ENCODE measurements around the gene SLC35F5. TPM values are rescaled to one million over a fixed set of nuclear protein-coding genes. Genes with fewer than 3 reads are reported as not detected.

The SLC35F5 gene
- polyA plus RNA-seq, 1 donor (not counting 4 experiments of a cell fraction or from before 2014, with no cell fraction given): 86.5 TPM

DNA sequence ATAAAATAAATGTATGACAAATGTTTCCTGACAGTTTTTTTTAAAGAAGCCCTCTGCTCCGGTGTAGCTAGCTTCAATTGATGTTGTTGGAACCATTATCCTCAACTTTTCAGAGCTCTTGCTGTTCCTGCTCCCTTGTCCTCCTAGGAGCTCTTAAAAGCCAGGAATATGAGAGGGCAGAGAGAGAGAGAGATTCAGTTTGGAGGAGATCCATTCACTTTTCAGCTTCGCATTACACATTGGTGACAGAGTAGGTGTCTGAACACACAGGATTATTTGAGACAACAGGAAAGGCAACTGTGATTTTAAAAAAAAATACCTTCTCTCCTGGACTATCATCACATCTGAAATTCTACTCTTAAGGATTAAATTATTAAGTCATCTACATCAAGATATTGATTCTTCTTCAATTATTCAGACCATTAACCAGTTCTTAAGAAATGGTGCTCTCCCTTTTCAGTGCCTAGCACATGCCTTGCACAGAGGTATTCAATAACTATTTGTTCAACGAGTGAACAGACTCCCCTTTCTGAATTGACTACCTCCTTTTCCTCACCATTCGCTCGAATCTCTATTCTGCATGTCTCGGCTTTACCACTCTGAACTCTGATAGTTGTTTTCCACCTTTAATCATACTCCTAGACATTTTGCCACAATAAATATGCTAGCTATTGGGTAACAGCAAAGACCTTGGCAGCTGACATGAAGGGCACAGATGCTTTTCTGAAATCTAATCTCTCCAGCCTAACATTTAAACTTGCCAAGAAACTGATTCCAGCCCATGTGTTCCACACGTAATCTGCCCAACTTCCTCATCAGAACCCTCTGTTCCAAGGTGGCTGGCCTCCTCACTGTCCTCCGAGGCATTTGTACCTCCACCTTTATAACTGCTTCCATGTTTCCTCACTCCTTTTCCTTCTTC, 28.6 kb upstream of the SLC35F5 start:
- Histone ChIP-seq H3K9me1 (ENCODE audit: control insufficient read depth, extremely low read depth, insufficient read depth, low read length) (no peaks in the 10 kb centered on the region), H2AFZ (ENCODE audit: control insufficient read depth, low read length) (no peak overlapping the region), H3K9me3 (ENCODE audit: control insufficient read depth, low read depth, low read length) (no peaks in the 10 kb centered on the region), H4K20me1 (ENCODE audit: control insufficient read depth, extremely low read depth, insufficient read depth, low read length) (no peaks in the 10 kb centered on the region), H3K79me2 (ENCODE audit: control insufficient read depth, insufficient read depth, low read length) (no peaks in the 10 kb centered on the region), H3K27ac (ENCODE audit: control insufficient read depth, insufficient read depth, low read length) (no peak overlapping the region), H3K9ac (ENCODE audit: control insufficient read depth, extremely low read depth, insufficient read depth, low read length) (no peak overlapping the region), H3K27me3 (ENCODE audit: control insufficient read depth, extremely low read depth, insufficient read depth, low read length) (no peaks in the 10 kb centered on the region), H3K4me1 (ENCODE audit: control insufficient read depth, extremely low read depth, insufficient read depth, low read length) (no peaks in the 10 kb centered on the region), H3K4me3 (ENCODE audit: control insufficient read depth in 2 of 3, extremely low read depth in 1 of 3, insufficient read depth in 2 of 3, low read depth in 1 of 3, low read length in 3 of 3) (no peak overlapping the region), H3K4me2 (ENCODE audit: control insufficient read depth, extremely low read depth, insufficient read depth, low read depth, low read length) (no peak overlapping the region), H3K36me3 (ENCODE audit: control insufficient read depth in 2 of 2, extremely low read depth in 1 of 2, insufficient read depth in 2 of 2, low read length in 2 of 2) (no peaks in the 10 kb centered on the region)
- dilution Hi-C loops (cut with MboI; ENCODE audit: extremely low pct_ligation_motif_present, low sequenced_read_pairs): no loop called here
- TF ChIP-seq, protein P1, sequence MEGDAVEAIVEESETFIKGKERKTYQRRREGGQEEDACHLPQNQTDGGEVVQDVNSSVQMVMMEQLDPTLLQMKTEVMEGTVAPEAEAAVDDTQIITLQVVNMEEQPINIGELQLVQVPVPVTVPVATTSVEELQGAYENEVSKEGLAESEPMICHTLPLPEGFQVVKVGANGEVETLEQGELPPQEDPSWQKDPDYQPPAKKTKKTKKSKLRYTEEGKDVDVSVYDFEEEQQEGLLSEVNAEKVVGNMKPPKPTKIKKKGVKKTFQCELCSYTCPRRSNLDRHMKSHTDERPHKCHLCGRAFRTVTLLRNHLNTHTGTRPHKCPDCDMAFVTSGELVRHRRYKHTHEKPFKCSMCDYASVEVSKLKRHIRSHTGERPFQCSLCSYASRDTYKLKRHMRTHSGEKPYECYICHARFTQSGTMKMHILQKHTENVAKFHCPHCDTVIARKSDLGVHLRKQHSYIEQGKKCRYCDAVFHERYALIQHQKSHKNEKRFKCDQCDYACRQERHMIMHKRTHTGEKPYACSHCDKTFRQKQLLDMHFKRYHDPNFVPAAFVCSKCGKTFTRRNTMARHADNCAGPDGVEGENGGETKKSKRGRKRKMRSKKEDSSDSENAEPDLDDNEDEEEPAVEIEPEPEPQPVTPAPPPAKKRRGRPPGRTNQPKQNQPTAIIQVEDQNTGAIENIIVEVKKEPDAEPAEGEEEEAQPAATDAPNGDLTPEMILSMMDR (optimal IDR thresholded peaks at IDR 0.05 in 1 of 3, IDR thresholded peaks at IDR 0.05 in 1 of 3, conservative IDR thresholded peaks at IDR 0.05 in 1 of 3; ENCODE audit: extremely low read depth in 1 of 3, insufficient read depth in 2 of 3, low read length in 3 of 3): no peak
- no peak for TF ChIP-seq EZH2 (IDR thresholded peaks at IDR 0.05; ENCODE audit: low read length)
- no peak for FAIRE-seq
- no peak for DNase-seq (ENCODE audit: low read depth, low spot score)

DNA sequence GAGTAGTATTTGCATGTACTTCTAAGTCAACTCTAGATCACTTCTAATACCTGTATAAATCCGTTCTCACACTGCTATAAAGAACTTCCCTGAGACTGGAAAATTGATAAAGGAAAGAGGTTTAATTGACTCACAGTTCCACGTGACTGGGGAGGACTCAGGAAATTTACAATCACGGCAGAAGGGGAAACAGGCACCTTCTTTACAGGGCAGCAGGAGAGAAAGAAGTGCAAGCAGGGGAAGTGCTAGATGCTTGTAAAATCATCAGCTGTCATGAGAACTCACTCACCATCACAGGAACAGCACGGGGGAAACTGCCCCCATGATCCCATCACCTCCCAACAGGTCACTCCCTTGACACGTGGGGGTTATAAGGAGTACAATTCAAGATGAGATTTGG, 24.0 kb upstream of the SLC35F5 start:
- TF ChIP-seq, protein P1 (optimal IDR thresholded peaks at IDR 0.05 in 1 of 3, IDR thresholded peaks at IDR 0.05 in 1 of 3, conservative IDR thresholded peaks at IDR 0.05 in 1 of 3; ENCODE audit: extremely low read depth in 1 of 3, insufficient read depth in 2 of 3, low read length in 3 of 3): no peak
- TF ChIP-seq EZH2 (IDR thresholded peaks at IDR 0.05; ENCODE audit: low read length): no peak
- Histone ChIP-seq H3K27me3 (ENCODE audit: control insufficient read depth, extremely low read depth, insufficient read depth, low read length) (no peaks in the 10 kb centered on the region), H4K20me1 (ENCODE audit: control insufficient read depth, extremely low read depth, insufficient read depth, low read length) (no peaks in the 10 kb centered on the region), H3K4me3 (ENCODE audit: control insufficient read depth in 2 of 3, extremely low read depth in 1 of 3, insufficient read depth in 2 of 3, low read depth in 1 of 3, low read length in 3 of 3) (no peak overlapping the region), H3K9me1 (ENCODE audit: control insufficient read depth, extremely low read depth, insufficient read depth, low read length) (no peaks in the 10 kb centered on the region), H3K79me2 (ENCODE audit: control insufficient read depth, insufficient read depth, low read length) (no peaks in the 10 kb centered on the region), H3K9me3 (ENCODE audit: control insufficient read depth, low read depth, low read length) (no peaks in the 10 kb centered on the region), H2AFZ (ENCODE audit: control insufficient read depth, low read length) (no peak overlapping the region), H3K9ac (ENCODE audit: control insufficient read depth, extremely low read depth, insufficient read depth, low read length) (no peak overlapping the region), H3K27ac (ENCODE audit: control insufficient read depth, insufficient read depth, low read length) (no peak overlapping the region), H3K4me1 (ENCODE audit: control insufficient read depth, extremely low read depth, insufficient read depth, low read length) (no peaks in the 10 kb centered on the region), H3K36me3 (ENCODE audit: control insufficient read depth in 2 of 2, extremely low read depth in 1 of 2, insufficient read depth in 2 of 2, low read length in 2 of 2) (no peaks in the 10 kb centered on the region), H3K4me2 (ENCODE audit: control insufficient read depth, extremely low read depth, insufficient read depth, low read depth, low read length) (no peak overlapping the region)
- FAIRE-seq: no peak
- DNase-seq (ENCODE audit: low read depth, low spot score): no peak
- dilution Hi-C loops (cut with MboI; ENCODE audit: extremely low pct_ligation_motif_present, low sequenced_read_pairs): no loop called here
